Measurements from ENCODE around the gene LAMC2. TPM values are rescaled to one million over a fixed set of nuclear protein-coding genes. Genes with fewer than 3 reads are reported as not detected.

Gene LAMC2
- total RNA-seq, 1 donor from 2014 or later: 4.5 TPM

GRCh38 chr1:183161391-183161790 is 24.7 kb upstream of the LAMC2 start:
- peaks cover 1% of the 10 kb centered on the region for H3K4me1 Mint-ChIP-seq (ENCODE audit: low read depth)
- no peaks in the 10 kb centered on the region for H3K27me3 Mint-ChIP-seq
- no peaks in the 10 kb centered on the region for H3K36me3 Mint-ChIP-seq (ENCODE audit: insufficient read depth)
- DNase-seq (ENCODE audit: low spot score, unreplicated experiment): no peak
- H3K27ac Mint-ChIP-seq: no peak overlapping the region
- TF ChIP-seq, protein P1, sequence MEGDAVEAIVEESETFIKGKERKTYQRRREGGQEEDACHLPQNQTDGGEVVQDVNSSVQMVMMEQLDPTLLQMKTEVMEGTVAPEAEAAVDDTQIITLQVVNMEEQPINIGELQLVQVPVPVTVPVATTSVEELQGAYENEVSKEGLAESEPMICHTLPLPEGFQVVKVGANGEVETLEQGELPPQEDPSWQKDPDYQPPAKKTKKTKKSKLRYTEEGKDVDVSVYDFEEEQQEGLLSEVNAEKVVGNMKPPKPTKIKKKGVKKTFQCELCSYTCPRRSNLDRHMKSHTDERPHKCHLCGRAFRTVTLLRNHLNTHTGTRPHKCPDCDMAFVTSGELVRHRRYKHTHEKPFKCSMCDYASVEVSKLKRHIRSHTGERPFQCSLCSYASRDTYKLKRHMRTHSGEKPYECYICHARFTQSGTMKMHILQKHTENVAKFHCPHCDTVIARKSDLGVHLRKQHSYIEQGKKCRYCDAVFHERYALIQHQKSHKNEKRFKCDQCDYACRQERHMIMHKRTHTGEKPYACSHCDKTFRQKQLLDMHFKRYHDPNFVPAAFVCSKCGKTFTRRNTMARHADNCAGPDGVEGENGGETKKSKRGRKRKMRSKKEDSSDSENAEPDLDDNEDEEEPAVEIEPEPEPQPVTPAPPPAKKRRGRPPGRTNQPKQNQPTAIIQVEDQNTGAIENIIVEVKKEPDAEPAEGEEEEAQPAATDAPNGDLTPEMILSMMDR (IDR thresholded peaks at IDR 0.05; ENCODE audit: unreplicated experiment): no peak
- H3K4me3 Mint-ChIP-seq (ENCODE audit: low read depth): no peak overlapping the region
- no peaks in the 10 kb centered on the region for H3K9me3 Mint-ChIP-seq (ENCODE audit: low read depth)

- DNase-seq (ENCODE audit: low spot score, unreplicated experiment): no peak
- TF ChIP-seq, protein P1 (IDR thresholded peaks at IDR 0.05; ENCODE audit: unreplicated experiment): no peak
- no peaks in the 10 kb centered on the region for H3K36me3 Mint-ChIP-seq (ENCODE audit: insufficient read depth)
- no peaks in the 10 kb centered on the region for H3K9me3 Mint-ChIP-seq (ENCODE audit: low read depth)
- H3K4me3 Mint-ChIP-seq (ENCODE audit: low read depth): no peak overlapping the region
- peaks cover 1% of the 10 kb centered on the region for H3K4me1 Mint-ChIP-seq (ENCODE audit: low read depth)
- no peak overlapping the region for H3K27ac Mint-ChIP-seq
- no peaks in the 10 kb centered on the region for H3K27me3 Mint-ChIP-seq
Observed at GRCh38 chr1:183163316-183163715, 22.7 kb upstream of the LAMC2 start.

DNA sequence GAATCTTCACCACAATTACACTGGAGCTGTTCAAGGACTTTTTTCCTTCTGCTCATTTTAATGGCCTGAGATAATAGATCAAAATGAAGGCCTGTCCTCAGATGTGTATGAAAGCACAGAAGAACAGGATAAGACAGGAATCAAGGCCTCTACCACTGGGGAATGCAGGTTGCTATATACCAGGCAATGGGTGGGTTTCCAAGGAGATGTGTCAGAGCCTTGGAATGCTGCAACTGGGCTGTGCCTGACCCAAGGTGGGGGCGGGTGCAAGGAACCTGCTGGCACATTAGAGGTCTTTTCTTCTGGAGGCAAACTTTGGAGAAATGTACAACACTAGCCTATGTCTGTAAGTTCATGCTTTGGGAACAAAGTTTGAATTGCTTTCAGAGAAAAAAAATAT is 21.7 kb upstream of the LAMC2 start:
- peaks cover 1% of the 10 kb centered on the region for H3K4me1 Mint-ChIP-seq (ENCODE audit: low read depth)
- H3K27ac Mint-ChIP-seq: no peak overlapping the region
- no peaks in the 10 kb centered on the region for H3K36me3 Mint-ChIP-seq (ENCODE audit: insufficient read depth)
- TF ChIP-seq, protein P1 (IDR thresholded peaks at IDR 0.05; ENCODE audit: unreplicated experiment): no peak
- H3K27me3 Mint-ChIP-seq: no peaks in the 10 kb centered on the region
- no peaks in the 10 kb centered on the region for H3K9me3 Mint-ChIP-seq (ENCODE audit: low read depth)
- no peak for DNase-seq (ENCODE audit: low spot score, unreplicated experiment)
- H3K4me3 Mint-ChIP-seq (ENCODE audit: low read depth): no peak overlapping the region

- no peak overlapping the region for H3K4me3 Mint-ChIP-seq (ENCODE audit: low read depth)
- H3K36me3 Mint-ChIP-seq (ENCODE audit: insufficient read depth): no peaks in the 10 kb centered on the region
- no peaks in the 10 kb centered on the region for H3K27me3 Mint-ChIP-seq
- TF ChIP-seq, protein P1 (IDR thresholded peaks at IDR 0.05; ENCODE audit: unreplicated experiment): no peak
- no peaks in the 10 kb centered on the region for H3K9me3 Mint-ChIP-seq (ENCODE audit: low read depth)
- H3K4me1 Mint-ChIP-seq (ENCODE audit: low read depth): peaks cover 1% of the 10 kb centered on the region
- no peak for DNase-seq (ENCODE audit: low spot score, unreplicated experiment)
- no peak overlapping the region for H3K27ac Mint-ChIP-seq
Observed at GRCh38 chr1:183164963-183165362, 21.1 kb upstream of the LAMC2 start.

DNA sequence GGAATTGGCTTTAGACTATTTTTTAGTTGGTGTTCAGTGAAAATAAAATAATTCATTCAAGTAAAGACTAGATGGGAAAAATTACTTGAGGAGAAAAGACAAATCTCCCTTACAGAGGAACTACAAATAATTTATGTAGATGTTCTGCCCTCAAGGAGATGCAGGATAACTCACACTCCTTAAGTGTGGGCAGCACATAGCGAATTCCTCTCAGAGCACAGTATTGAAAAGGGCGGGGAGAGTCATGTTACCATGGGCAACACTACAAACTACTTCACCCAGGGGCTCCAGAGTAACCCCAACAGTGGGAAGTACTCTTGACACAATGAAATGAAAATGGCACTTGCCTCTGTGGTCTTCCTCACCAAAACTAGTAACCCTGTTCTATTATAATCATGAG is 20.6 kb upstream of the LAMC2 start:
- DNase-seq (ENCODE audit: low spot score, unreplicated experiment): no peak
- H3K36me3 Mint-ChIP-seq (ENCODE audit: insufficient read depth): no peaks in the 10 kb centered on the region
- no peak overlapping the region for H3K4me3 Mint-ChIP-seq (ENCODE audit: low read depth)
- TF ChIP-seq, protein P1 (IDR thresholded peaks at IDR 0.05; ENCODE audit: unreplicated experiment): no peak
- H3K4me1 Mint-ChIP-seq (ENCODE audit: low read depth): peaks cover 1% of the 10 kb centered on the region
- H3K9me3 Mint-ChIP-seq (ENCODE audit: low read depth): no peaks in the 10 kb centered on the region
- H3K27me3 Mint-ChIP-seq: no peaks in the 10 kb centered on the region
- no peak overlapping the region for H3K27ac Mint-ChIP-seq
